ENCODE measurements around the gene TPCN1.

DNA sequence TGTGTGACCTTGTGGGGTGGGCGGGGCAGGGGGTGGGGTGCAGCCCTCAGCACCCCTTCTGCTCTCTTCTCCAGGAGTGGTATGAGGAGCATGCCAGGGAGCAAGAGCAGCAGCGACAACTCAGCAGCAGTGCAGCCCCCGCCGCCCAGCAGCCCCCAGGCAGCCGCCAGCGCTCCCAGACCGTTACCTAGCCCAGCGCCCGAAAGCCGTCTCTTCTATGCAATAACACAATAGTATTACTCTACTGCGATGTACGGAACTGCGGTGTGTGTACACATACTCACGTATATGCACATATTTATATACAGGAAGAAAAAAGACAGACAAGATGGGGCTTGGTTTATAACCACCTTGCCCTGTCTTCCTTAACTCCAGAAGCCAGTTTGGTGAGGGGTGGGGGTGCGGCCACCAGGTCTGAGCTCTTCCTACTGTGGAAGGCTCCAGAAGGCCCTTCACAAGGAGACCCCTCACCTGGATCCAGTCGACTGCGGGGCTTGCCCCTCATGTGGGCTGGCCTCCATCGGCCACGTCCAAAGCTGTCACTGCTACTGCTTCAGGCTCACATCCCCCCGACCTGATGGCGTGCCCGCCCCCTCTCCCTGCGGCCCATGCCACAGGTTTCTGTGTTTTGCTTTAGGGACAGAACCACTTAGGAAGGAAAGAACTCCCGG, 74.8 kb downstream of the TPCN1 start:
- TF ChIP-seq, protein P1, sequence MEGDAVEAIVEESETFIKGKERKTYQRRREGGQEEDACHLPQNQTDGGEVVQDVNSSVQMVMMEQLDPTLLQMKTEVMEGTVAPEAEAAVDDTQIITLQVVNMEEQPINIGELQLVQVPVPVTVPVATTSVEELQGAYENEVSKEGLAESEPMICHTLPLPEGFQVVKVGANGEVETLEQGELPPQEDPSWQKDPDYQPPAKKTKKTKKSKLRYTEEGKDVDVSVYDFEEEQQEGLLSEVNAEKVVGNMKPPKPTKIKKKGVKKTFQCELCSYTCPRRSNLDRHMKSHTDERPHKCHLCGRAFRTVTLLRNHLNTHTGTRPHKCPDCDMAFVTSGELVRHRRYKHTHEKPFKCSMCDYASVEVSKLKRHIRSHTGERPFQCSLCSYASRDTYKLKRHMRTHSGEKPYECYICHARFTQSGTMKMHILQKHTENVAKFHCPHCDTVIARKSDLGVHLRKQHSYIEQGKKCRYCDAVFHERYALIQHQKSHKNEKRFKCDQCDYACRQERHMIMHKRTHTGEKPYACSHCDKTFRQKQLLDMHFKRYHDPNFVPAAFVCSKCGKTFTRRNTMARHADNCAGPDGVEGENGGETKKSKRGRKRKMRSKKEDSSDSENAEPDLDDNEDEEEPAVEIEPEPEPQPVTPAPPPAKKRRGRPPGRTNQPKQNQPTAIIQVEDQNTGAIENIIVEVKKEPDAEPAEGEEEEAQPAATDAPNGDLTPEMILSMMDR (conservative IDR thresholded peaks at IDR 0.05; ENCODE audit: low read depth, low read length) = no peak
- TF ChIP-seq EZH2 (IDR thresholded peaks at IDR 0.05; ENCODE audit: borderline replicate concordance, low read depth, low read length, poor library complexity, severe bottlenecking) = no peak
